ENCODE measurements around the gene C2CD4C.
"Not testable (repeated sequence)": the region's sequence is repeated elsewhere in the genome, so short reads cannot be mapped to it uniquely, and the experiment has no call there.

C2CD4C gene

GRCh38 chr19:413756-414420 lies 4.9 kb upstream of the C2CD4C start:
- DNase-seq (ENCODE audit: low read depth), result no peak

GRCh38 chr19:412356-413355 lies 3.7 kb upstream of the C2CD4C start:
- no peak for DNase-seq (ENCODE audit: low read depth)

- no peak for DNase-seq (ENCODE audit: low read depth)
Measured at GRCh38 chr19:411723-412355, 2.9 kb upstream of the C2CD4C start.

GRCh38 chr19:411121-411722 lies 2.3 kb upstream of the C2CD4C start:
- DNase-seq (ENCODE audit: low read depth), result not testable (repeated sequence)

- DNase-seq (ENCODE audit: low read depth), result no peak
Measured at GRCh38 chr19:410243-410781, 1.4 kb upstream of the C2CD4C start.

GRCh38 chr19:409516-410242 lies 732 bp upstream of the C2CD4C start:
- no peak for DNase-seq (ENCODE audit: low read depth)

GRCh38 chr19:408441-408901 lies 476 bp downstream of the C2CD4C start:
- DNase-seq (ENCODE audit: low read depth), result no peak

GRCh38 chr19:407511-408440 lies 1.2 kb downstream of the C2CD4C start:
- no peak for DNase-seq (ENCODE audit: low read depth)

GRCh38 chr19:406971-407510 lies 1.9 kb downstream of the C2CD4C start:
- no peak for DNase-seq (ENCODE audit: low read depth)

- DNase-seq (ENCODE audit: low read depth), result no peak
Measured at GRCh38 chr19:406135-406781, 2.7 kb downstream of the C2CD4C start.

GRCh38 chr19:405121-405965 lies 3.6 kb downstream of the C2CD4C start:
- DNase-seq (ENCODE audit: low read depth), result no peak

GRCh38 chr19:403221-404027 lies 5.5 kb downstream of the C2CD4C start:
- DNase-seq (ENCODE audit: low read depth), result no peak

- DNase-seq (ENCODE audit: low read depth), result no peak
Measured at GRCh38 chr19:402786-403185, 6.2 kb downstream of the C2CD4C start.

- no peak for DNase-seq (ENCODE audit: low read depth)
Measured at GRCh38 chr19:401866-402511, 7.0 kb downstream of the C2CD4C start.

- no peak for DNase-seq (ENCODE audit: low read depth)
Measured at GRCh38 chr19:400976-401865, 7.7 kb downstream of the C2CD4C start.

GRCh38 chr19:399370-399769 lies 9.6 kb downstream of the C2CD4C start:
- no peak for DNase-seq (ENCODE audit: low read depth)
